GOT3 (cell line): Measurements from ENCODE around the gene VMAC.

Experiments
- DNase-seq: peaks from one replicate; lab custom pipeline; 2025; ENCODE audit warnings: mixed read lengths; lab: John Stamatoyannopoulos, UW

The VMAC gene

DNA sequence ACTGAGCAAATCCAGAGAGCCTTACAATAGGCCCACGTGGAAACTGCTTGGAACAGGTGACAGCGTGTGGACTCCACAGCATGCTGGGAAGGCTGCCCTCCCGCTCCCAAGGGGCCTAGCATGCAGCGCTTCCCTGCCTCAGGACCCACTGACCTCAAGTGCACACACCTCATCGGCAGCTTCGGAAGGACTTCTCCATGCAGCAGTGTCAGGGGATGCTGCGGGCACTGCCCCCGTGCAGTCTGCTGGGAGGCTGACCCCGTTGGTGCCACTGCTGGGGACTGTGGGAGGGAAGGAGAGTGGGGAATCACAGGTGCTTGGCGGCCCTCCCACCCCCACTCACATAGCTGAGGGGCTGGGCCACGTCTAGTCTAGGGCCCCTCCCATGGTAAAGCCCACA, 26.6 kb downstream of the VMAC start:
- no peak for DNase-seq

GRCh38 chr19:5932146-5932545, 27.5 kb downstream of the VMAC start:
- no peak for DNase-seq

DNA sequence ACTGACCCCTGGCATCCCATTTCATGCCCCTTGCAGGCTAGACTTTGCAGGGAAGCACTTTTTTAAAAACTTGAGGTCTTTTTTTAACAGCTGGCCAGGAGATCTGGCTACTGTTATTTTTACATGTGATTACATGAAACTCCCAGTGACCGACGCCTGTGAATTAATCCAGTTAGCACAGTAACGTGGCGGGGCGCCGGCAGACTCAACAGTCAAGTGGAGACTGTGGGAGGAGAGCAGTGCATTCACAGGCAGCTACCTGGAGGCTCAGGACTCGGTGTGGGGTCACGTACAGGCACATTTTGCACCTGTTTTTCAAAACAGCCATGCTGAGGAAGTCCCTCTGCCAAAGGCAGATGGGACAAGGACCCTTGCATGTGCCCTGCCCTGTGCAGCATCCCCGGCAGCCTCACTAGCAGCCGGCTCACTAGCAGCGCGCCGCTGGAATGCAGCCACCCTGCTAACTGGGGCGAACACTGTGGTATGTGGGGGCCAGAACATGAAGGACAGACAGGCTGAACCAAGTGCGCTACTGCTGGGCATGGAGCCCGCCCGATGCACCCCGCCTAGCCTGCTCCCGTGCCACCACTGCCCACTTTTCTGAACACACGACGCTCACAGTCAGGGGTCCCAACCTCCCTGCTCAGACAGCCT, 28.1 kb downstream of the VMAC start:
- no peak for DNase-seq

DNA sequence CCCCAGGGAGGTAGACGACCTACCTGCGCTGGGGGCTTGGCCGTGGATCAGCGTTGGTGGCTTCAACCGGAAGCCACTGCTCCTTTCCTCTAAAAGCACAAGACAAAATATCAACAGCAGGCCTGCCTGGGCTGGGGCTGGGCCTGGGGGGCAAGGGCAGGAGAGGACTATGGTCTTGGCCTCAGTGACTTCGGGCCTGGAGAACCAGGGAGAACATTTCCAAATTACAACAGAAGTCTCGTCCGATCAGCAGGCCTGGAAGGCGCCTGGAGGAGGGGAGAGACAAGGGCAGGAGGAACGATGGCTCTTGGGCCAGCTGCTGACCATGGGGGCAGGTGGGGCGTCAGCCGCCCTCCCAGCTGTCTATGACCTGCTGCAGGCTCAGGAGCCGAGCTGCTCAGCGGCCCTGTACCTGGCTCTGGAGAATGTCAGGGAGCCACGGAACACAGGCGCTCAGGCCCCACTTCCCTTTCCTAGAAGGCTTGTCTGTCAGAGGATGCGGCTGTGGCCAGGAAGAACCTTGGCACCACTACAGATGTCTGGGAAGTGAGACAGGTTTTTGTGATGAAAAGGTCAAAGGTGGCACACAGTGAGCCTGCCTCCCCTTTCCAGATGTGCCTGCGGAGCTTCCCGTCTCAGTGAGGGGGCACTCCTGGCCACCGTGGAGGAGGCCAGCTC, 28.9 kb downstream of the VMAC start:
- no peak for DNase-seq

DNA sequence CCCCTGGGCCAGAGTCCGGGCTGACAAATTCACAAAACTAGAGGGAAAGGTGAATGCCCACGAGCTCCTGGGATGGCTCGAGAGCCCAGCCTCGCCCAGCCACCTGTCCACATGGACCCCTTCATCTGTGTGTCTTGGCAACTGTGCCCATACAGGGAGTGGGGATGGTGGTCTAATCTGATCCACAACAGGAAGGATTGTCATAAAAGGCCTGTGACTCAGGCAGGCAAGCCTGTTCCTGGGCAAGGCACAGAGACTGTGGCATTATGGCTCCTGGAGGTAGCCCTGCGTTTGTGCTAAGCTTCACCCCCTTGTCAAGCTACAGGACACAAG, 29.4 kb downstream of the VMAC start:
- no peak for DNase-seq

DNA sequence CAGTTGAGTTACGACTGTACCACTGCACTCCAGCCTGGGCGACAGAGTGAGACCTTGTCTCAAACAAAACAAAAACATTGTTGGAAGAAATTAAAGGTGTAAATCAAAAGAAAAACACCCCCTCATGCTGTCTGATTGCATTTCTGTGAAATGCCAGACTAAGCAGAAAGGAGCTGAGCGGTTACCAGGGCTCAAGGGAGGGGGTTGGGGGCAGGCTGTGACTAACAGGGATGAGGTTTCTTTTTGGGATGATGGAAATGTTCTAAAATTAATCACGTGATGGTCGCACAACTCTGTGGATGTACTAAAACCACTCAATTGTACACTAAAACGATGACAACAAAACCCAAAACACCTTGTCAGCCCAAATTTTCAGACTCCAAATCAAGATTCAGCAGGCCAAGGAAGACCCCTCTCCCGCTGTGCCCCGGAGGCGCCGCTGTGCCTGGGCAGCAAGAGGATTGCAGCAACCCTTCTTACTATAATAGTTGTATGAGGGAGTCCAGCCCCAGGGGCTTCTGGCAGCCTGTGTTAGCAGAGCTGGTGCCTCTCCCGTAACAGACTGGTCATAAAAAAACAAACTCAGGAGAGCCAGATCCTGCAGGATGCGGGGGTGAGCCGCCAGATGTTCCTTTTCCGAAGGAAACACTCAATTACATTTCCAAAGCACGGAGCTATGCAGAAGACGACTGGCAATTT, 30.3 kb downstream of the VMAC start:
- DNase-seq, result no peak

DNA sequence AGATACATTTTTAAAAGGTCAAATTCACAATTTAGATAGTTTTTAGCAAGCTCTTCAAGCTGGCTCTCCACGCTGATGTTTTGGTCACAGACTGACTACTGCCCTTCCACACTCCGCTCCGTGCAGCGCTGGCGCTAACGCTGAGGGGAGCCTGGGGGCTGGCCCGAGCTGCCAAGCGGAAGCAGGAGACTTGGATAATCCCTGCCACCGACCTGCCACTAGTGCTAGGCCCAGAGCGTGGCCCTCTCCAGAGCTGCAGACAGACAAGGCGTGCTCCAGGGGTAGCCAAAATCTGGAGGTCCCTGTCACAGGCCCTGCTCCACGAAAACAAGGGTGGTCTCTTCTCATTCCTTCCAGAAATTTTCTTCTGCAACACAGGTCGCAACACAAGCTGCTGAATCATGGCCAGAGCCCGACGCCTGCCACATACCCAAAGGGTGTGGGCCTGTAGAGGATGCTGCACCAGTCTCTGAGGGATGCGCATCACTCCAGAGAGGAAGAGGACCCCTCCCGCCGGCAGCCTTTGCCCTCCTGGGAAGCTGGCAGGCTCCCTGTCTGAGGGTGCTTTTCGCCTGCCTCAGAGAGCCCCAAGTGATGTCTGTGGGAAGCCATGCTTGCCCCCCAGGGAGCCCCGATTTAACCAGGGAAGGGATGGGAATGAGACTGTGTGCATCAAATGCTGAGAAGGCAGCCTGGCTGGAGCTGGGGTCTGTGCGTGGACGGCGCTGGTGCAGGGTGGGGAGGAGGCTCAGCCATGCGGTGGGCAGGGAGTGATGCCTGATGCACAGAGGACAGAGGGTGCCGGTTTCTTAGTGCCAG, 31.0 kb downstream of the VMAC start:
- no peak for DNase-seq

GRCh38 chr19:5936292-5936592, 31.6 kb downstream of the VMAC start:
- DNase-seq, result no peak

- no peak for DNase-seq
Observed at GRCh38 chr19:5937550-5937949, 32.9 kb downstream of the VMAC start.

GRCh38 chr19:5940260-5941208, 35.9 kb downstream of the VMAC start:
- no peak for DNase-seq

- DNase-seq, result no peak
Observed at GRCh38 chr19:5941673-5942072, 37.0 kb downstream of the VMAC start.

GRCh38 chr19:5943045-5943444, 38.4 kb downstream of the VMAC start:
- no peak for DNase-seq

- DNase-seq, result no peak
Observed at GRCh38 chr19:5943623-5944022, 39.0 kb downstream of the VMAC start.

- no peak for DNase-seq
Observed at GRCh38 chr19:5947435-5947834, 42.8 kb downstream of the VMAC start.

DNA sequence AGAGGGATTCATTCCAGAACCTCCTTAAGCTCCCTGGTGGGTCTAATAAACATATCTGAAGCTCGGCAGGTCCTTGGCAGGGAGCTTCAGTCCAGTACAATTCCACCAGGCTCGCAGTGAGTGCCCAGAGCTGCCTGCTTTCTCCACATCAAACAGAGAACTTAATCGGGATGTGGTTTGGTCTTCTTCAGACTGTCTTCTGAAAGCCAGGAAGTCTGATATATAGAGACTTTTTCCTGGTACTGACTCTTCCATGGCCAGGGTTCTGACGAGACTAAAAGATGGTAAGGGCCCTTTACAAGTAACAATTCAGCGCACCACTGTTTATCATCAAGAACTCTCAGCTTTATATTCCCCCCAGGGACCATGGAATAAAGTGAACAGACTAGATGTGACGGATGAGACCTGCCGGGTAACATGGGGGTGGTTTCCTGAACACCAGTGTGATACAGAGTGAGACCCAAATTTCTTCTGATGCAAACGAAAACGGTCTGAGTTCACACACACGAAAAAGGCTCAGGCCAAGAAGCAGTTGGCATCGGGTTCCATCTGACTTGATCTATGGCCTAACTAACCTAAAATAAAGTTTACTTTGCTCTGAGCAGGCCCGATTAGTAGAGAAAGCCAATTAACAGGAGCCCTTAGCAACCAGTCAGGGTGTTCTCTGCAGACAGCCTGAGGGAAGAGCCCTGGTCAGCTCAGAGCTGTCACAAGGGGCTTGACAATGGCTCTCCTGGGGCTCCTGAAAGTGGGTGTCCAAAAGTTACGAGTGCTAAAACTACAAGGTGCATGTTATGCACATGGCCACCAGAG, 44.3 kb downstream of the VMAC start:
- DNase-seq, result no peak

DNA sequence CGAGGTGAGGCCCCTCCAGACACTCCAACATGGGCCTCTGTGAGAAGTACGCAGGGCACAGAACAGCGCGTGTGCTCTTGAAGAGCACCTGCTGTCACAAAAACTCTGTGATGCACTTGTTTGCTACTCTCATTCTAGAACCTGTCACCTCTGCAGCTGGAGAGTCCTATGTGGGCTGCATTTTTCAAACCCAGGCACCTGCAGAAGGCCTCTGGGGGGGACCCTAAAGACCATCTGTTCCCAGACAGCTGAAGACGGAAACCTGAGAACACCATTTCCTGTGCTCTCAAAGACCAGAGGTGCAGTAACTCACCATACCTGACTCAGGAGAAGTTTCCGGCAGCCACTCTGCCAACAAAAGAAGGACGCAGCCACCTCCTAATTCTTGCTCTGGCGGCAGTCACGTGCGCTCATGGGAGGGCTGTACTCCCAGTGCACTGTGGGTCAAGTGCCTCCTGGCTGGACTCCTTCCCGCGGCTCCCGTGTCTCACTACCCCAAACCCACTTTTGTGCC, 45.2 kb downstream of the VMAC start:
- no peak for DNase-seq

DNA sequence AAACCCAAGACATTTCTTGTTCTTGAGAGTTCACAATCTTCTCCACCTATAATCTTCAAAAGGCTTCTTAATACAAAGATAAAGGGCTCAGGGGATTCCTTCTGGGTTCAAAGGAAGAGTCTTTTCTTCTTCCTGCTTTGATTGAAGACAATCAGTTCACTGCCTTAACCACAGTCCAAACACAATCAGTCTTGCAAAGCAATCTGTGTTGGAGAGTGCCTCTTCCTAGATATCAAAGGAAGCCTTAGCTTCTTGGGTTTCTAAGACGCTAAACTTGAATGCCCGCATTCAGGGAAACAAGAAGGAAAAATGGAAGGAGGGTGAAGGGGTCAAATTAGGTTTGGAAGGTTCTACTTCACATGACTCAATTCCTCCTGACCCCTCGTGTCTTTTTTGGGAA, 46.1 kb downstream of the VMAC start:
- no peak for DNase-seq

- no peak for DNase-seq
Observed at GRCh38 chr19:5951338-5951861, 46.7 kb downstream of the VMAC start.

GRCh38 chr19:5952193-5953029, 47.7 kb downstream of the VMAC start:
- DNase-seq, result no peak
